ENCODE results near the gene SEMA3A.

The SEMA3A gene

DNA sequence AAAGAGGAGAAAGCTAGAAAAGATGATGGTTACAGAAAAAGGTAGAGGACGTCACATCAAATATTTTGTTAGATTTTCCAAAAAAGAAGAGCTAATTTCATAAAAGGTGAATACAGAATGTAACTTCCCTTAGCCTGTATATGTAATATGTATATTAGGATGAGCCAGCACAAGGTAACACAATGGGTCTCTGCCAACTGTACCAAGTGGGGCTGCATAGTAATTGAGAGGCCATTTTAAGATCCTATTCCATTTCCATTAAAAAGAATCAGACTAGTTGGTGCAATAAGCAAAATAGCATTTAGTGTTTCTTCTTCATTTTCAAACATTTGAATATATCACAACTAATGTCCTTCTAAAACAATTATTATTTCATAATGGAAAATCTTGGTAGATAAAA lies 134.6 kb downstream of the SEMA3A start:
- TF ChIP-seq, protein P1, sequence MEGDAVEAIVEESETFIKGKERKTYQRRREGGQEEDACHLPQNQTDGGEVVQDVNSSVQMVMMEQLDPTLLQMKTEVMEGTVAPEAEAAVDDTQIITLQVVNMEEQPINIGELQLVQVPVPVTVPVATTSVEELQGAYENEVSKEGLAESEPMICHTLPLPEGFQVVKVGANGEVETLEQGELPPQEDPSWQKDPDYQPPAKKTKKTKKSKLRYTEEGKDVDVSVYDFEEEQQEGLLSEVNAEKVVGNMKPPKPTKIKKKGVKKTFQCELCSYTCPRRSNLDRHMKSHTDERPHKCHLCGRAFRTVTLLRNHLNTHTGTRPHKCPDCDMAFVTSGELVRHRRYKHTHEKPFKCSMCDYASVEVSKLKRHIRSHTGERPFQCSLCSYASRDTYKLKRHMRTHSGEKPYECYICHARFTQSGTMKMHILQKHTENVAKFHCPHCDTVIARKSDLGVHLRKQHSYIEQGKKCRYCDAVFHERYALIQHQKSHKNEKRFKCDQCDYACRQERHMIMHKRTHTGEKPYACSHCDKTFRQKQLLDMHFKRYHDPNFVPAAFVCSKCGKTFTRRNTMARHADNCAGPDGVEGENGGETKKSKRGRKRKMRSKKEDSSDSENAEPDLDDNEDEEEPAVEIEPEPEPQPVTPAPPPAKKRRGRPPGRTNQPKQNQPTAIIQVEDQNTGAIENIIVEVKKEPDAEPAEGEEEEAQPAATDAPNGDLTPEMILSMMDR (IDR thresholded peaks at IDR 0.05; ENCODE audit: insufficient read depth, low read length, poor library complexity, severe bottlenecking), result no peak
- no peak for TF ChIP-seq EZH2phosphoT487 (conservative IDR thresholded peaks at IDR 0.05; ENCODE audit: low read length)
- Histone ChIP-seq H3K27me3 (ENCODE audit: low read length) (peaks cover 3% of the 10 kb centered on the region; the same call in 1 of the 2 replicates), H3K9ac (ENCODE audit: low read length) (no peak overlapping the region), H3F3A (ENCODE audit: insufficient read depth) (no peaks in the 10 kb centered on the region), H3K4me3 (ENCODE audit: insufficient read depth, low read length, poor library complexity, severe bottlenecking) (no peak overlapping the region), H3K36me3 (ENCODE audit: low read length) (no peaks in the 10 kb centered on the region), H3K27ac (ENCODE audit: low read depth, low read length) (no peak overlapping the region), H2AFZ (ENCODE audit: low read depth, low read length, severe bottlenecking) (no peak overlapping the region), H3K4me2 (ENCODE audit: low read depth, low read length, poor library complexity, severe bottlenecking) (no peak overlapping the region), H3K9me2 (replicated peaks; ENCODE audit: insufficient read depth, low read length) (no peaks in the 10 kb centered on the region; the same call in 1 of the 2 replicates), H3K9me3 (ENCODE audit: insufficient read depth, low read length) (no peaks in the 10 kb centered on the region), H4K20me1 (ENCODE audit: low read depth, low read length) (no peaks in the 10 kb centered on the region), H3K79me2 (ENCODE audit: insufficient read depth, low read length) (no peaks in the 10 kb centered on the region)

DNA sequence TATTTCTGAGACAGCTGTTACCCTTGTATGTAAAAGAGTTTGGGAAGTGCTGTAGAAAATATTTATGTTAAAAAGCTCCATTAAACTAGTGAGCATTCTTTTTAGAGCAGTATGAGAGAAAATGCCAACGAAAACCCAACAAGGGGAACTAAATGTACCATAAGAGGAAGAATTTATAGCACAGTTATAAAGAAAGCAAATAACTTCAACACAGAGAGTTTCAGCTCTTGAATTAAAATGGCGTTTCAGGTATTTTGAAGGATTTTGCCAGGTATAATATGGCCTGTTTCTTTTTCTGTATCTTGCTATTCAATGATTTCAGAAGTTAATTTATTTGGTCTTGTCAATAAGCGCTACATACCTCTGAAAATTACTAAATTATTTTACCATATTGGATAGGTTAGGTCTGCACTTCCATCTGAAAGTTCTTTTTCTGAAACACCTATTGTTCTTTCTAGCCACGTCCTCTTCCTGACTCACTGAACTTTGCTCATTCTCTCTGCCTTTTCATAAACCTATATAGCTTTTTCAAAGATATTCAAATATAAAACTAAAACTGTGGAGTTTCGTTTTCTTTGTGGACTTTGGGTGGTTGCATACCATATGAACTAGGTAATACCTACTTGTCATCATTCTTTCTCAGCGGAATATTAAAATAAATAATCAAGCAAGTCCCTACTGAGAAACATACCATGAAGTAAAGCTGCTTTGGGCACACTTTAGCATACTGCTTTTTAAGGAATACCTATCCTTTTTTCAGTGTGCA lies 136.1 kb downstream of the SEMA3A start:
- Histone ChIP-seq H3K9ac (ENCODE audit: low read length) (no peak overlapping the region), H3K27me3 (ENCODE audit: low read length) (peaks cover 3% of the 10 kb centered on the region; the same call in 1 of the 2 replicates), H4K20me1 (ENCODE audit: low read depth, low read length) (no peaks in the 10 kb centered on the region), H3K9me2 (replicated peaks; ENCODE audit: insufficient read depth, low read length) (no peaks in the 10 kb centered on the region; the same call in 1 of the 2 replicates), H3F3A (ENCODE audit: insufficient read depth) (no peaks in the 10 kb centered on the region), H3K9me3 (ENCODE audit: insufficient read depth, low read length) (no peaks in the 10 kb centered on the region), H3K4me3 (ENCODE audit: insufficient read depth, low read length, poor library complexity, severe bottlenecking) (no peak overlapping the region), H3K4me2 (ENCODE audit: low read depth, low read length, poor library complexity, severe bottlenecking) (no peak overlapping the region), H2AFZ (ENCODE audit: low read depth, low read length, severe bottlenecking) (no peak overlapping the region), H3K79me2 (ENCODE audit: insufficient read depth, low read length) (no peaks in the 10 kb centered on the region), H3K36me3 (ENCODE audit: low read length) (no peaks in the 10 kb centered on the region), H3K27ac (ENCODE audit: low read depth, low read length) (no peak overlapping the region)
- TF ChIP-seq EZH2phosphoT487 (conservative IDR thresholded peaks at IDR 0.05; ENCODE audit: low read length), result no peak
- TF ChIP-seq, protein P1 (IDR thresholded peaks at IDR 0.05; ENCODE audit: insufficient read depth, low read length, poor library complexity, severe bottlenecking), result no peak

DNA sequence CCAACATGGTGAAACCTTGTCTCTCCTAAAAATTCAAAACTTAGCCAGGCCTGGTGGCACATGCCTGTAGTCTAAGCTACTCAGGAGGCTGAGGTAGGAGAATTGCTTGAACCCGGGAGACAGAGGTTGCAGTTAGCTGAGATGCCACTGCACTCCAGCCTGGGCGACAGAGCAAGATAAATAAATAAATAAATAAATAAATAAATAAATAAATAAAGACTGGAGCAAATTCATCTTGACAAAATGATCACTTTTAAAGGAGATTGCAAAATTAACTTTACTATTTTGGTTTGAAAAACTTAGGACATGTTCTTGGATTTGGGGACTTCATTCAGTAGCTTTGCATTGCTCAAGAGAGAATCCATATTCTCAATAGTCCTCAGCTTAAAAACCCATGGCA lies 137.0 kb downstream of the SEMA3A start:
- TF ChIP-seq, protein P1 (IDR thresholded peaks at IDR 0.05; ENCODE audit: insufficient read depth, low read length, poor library complexity, severe bottlenecking), result no peak
- no peak for TF ChIP-seq EZH2phosphoT487 (conservative IDR thresholded peaks at IDR 0.05; ENCODE audit: low read length)
- no peaks in the 10 kb centered on the region for H3K9me3 ChIP-seq (ENCODE audit: insufficient read depth, low read length)
- no peaks in the 10 kb centered on the region for H3K79me2 ChIP-seq (ENCODE audit: insufficient read depth, low read length)
- no peak overlapping the region for H3K4me2 ChIP-seq (ENCODE audit: low read depth, low read length, poor library complexity, severe bottlenecking)
- no peaks in the 10 kb centered on the region; the same call in 1 of the 2 replicates for H3K9me2 ChIP-seq (replicated peaks; ENCODE audit: insufficient read depth, low read length)
- peaks cover 3% of the 10 kb centered on the region; the same call in 1 of the 2 replicates for H3K27me3 ChIP-seq (ENCODE audit: low read length)
- H2AFZ ChIP-seq (ENCODE audit: low read depth, low read length, severe bottlenecking), result no peak overlapping the region
- H3K4me3 ChIP-seq (ENCODE audit: insufficient read depth, low read length, poor library complexity, severe bottlenecking), result no peak overlapping the region
- no peak overlapping the region for H3K27ac ChIP-seq (ENCODE audit: low read depth, low read length)
- no peaks in the 10 kb centered on the region for H3F3A ChIP-seq (ENCODE audit: insufficient read depth)
- H3K9ac ChIP-seq (ENCODE audit: low read length), result no peak overlapping the region
- H4K20me1 ChIP-seq (ENCODE audit: low read depth, low read length), result no peaks in the 10 kb centered on the region
- H3K36me3 ChIP-seq (ENCODE audit: low read length), result no peaks in the 10 kb centered on the region

All from SU-DHL-6 (cell line).